GM20000 (cell line): ENCODE results near the gene CKB.
"Not testable (repeated sequence)": the region's sequence is repeated elsewhere in the genome, so short reads cannot be mapped to it uniquely, and the experiment has no call there.

Experiments
- DNase-seq: peaks from one replicate; pipeline ENCODE4 v3.0.0; 2012; ENCODE audit warnings: low spot score
- CTCF ChIP-seq: IDR thresholded peaks from 2 replicates; pipeline ENCODE4 v1.5.1; 2012; ENCODE audit warnings: mild to moderate bottlenecking, control low read depth; ENCODE audit errors: extremely low read depth, missing control alignments

CKB gene

GRCh38 chr14:103529383-103530365 lies 7.0 kb upstream of the CKB start:
- no peak for TF ChIP-seq CTCF
- no peak for DNase-seq

- DNase-seq: peak; percentile 98
- TF ChIP-seq CTCF: no peak
These were observed 6.2 kb upstream of the CKB start, which contains the start of gene TRMT61A for GRCh38 chr14:103528587-103529382. Gene TRMT61A, plus strand, starts transcription at chr14:103529196. Its CDS starts 783 bp downstream, at chr14:103529979.

GRCh38 chr14:103528146-103528586 lies 5.5 kb upstream of the CKB start:
- no peak for TF ChIP-seq CTCF
- no peak for DNase-seq

- TF ChIP-seq CTCF: no peak
- peak; percentile 88 for DNase-seq
These were observed 4.9 kb upstream of the CKB start for GRCh38 chr14:103527408-103528145.

GRCh38 chr14:103526914-103527248 lies 4.3 kb upstream of the CKB start:
- TF ChIP-seq CTCF: no peak
- no peak for DNase-seq

GRCh38 chr14:103526247-103526913 lies 3.8 kb upstream of the CKB start:
- no peak for TF ChIP-seq CTCF
- DNase-seq: no peak

GRCh38 chr14:103525430-103526246 lies 3.0 kb upstream of the CKB start:
- not testable (repeated sequence) for DNase-seq
